OCI-LY3 (cell line): Measurements from ENCODE around the gene MTHFD1L.

Source experiments
- H2AFZ ChIP-seq: fragments of 200-600, 300-600 bp; shearing (Covaris generic); 2 replicates; pipeline ENCODE4 v1.6.0; 2014; ENCODE audit warnings: antibody characterized with exemption, low read depth, low read length
- H3K27ac ChIP-seq: fragments of 200-600, 300-600 bp; sonication (generic); 2 replicates; pipeline ENCODE4 v1.5.1; 2014; ENCODE audit warnings: mild to moderate bottlenecking, low read length, moderate library complexity, mixed read lengths
- H3K27me3 ChIP-seq: fragments of 200-600, 300-600 bp; sonication (generic); 2 replicates; pipeline ENCODE4 v1.6.1; 2014; ENCODE audit warnings: low read depth, low read length, mixed read lengths
- H3K36me3 ChIP-seq: fragments of 200-600, 300-600 bp; sonication (generic); replicated peaks from 2 replicates; pipeline ENCODE3; 2014; ENCODE audit warnings: low read depth, low read length, mixed read lengths
- H3K4me1 ChIP-seq: fragments of 300-600, 200-600 bp; sonication (generic); 2 replicates; pipeline ENCODE4 v1.6.1; 2014; ENCODE audit warnings: low read length, mixed read lengths
- H3K4me2 ChIP-seq: fragments of 200-600, 300-600 bp; sonication (generic); 2 replicates; pipeline ENCODE4 v1.6.1; 2014; ENCODE audit warnings: low read length, mixed read lengths
- H3K4me3 ChIP-seq: fragments of 300-600, 200-600 bp; sonication (generic); 2 replicates; pipeline ENCODE4 v1.5.1; 2014; ENCODE audit warnings: antibody characterized with exemption, mild to moderate bottlenecking, low read length, moderate library complexity
- H3K79me2 ChIP-seq: fragments of 300-600, 200-600 bp; shearing (Covaris generic); 2 replicates; pipeline ENCODE4 v1.6.1; 2014; ENCODE audit warnings: mild to moderate bottlenecking, low read length, mixed read lengths
- H3K9ac ChIP-seq: fragments of 300-600, 200-600 bp; shearing (Covaris generic); 2 replicates; pipeline ENCODE4 v1.6.0; 2014; ENCODE audit warnings: mild to moderate bottlenecking, low read length, moderate library complexity
- H3K9me3 ChIP-seq: fragments of 200-600, 300-600 bp; shearing (Covaris generic); 2 replicates; pipeline ENCODE4 v1.6.1; 2014; ENCODE audit warnings: low read length, mixed read lengths; ENCODE audit not compliant: insufficient read depth
- H4K20me1 ChIP-seq: fragments of 200-600, 300-600 bp; sonication (generic); 2 replicates; pipeline ENCODE4 v1.6.1; 2016; ENCODE audit warnings: low read length, mixed read lengths; ENCODE audit not compliant: insufficient read depth
- CTCF ChIP-seq: fragments of 200-600, 300-600 bp; sonication (generic); IDR thresholded peaks from 2 replicates; pipeline ENCODE4 v1.5.1; 2014; ENCODE audit warnings: antibody characterized with exemption, low read length, low read depth
- EZH2phosphoT487 ChIP-seq: fragments of 200-600 bp; shearing (Covaris generic); IDR thresholded peaks from 2 replicates; pipeline ENCODE4 v1.6.1; 2018; ENCODE audit warnings: antibody characterized with exemption, mixed run types, low read depth

MTHFD1L gene

GRCh38 chr6:150991487-150991886, 126.0 kb downstream of the MTHFD1L start:
- no peak overlapping the region for H3K9ac ChIP-seq
- peaks cover 8% of the 10 kb centered on the region for H3K4me1 ChIP-seq
- no peaks in the 10 kb centered on the region for H3K9me3 ChIP-seq
- H4K20me1 ChIP-seq, result no peaks in the 10 kb centered on the region
- H3K79me2 ChIP-seq, result no peaks in the 10 kb centered on the region
- H3K27me3 ChIP-seq, result no peaks in the 10 kb centered on the region
- H3K4me2 ChIP-seq, result no peak overlapping the region
- H3K27ac ChIP-seq, result no peak overlapping the region
- peaks cover 14% of the 10 kb centered on the region for H3K36me3 ChIP-seq
- H2AFZ ChIP-seq, result no peak overlapping the region
- TF ChIP-seq EZH2phosphoT487 (no peak), CTCF (no peak)
- no peak overlapping the region for H3K4me3 ChIP-seq

- H3K9ac ChIP-seq, result no peak overlapping the region
- H2AFZ ChIP-seq, result no peak overlapping the region
- no peak overlapping the region for H3K4me3 ChIP-seq
- H3K36me3 ChIP-seq, result peaks cover 14% of the 10 kb centered on the region
- H3K27ac ChIP-seq, result no peak overlapping the region
- H3K79me2 ChIP-seq, result no peaks in the 10 kb centered on the region
- peaks cover 6% of the 10 kb centered on the region for H3K4me1 ChIP-seq
- no peaks in the 10 kb centered on the region for H3K9me3 ChIP-seq
- no peak overlapping the region for H3K4me2 ChIP-seq
- H3K27me3 ChIP-seq, result no peaks in the 10 kb centered on the region
- TF ChIP-seq CTCF, result no peak
- TF ChIP-seq EZH2phosphoT487, result no peak
- H4K20me1 ChIP-seq, result no peaks in the 10 kb centered on the region
These were observed 126.8 kb downstream of the MTHFD1L start for GRCh38 chr6:150992262-150992661.

GRCh38 chr6:150992703-150993102, 127.2 kb downstream of the MTHFD1L start:
- no peak overlapping the region for H3K9ac ChIP-seq
- peaks cover 14% of the 10 kb centered on the region for H3K36me3 ChIP-seq
- no peak overlapping the region for H2AFZ ChIP-seq
- no peaks in the 10 kb centered on the region for H4K20me1 ChIP-seq
- peaks cover 1% of the 10 kb centered on the region for H3K4me1 ChIP-seq
- no peak overlapping the region for H3K27ac ChIP-seq
- H3K9me3 ChIP-seq, result no peaks in the 10 kb centered on the region
- no peaks in the 10 kb centered on the region for H3K27me3 ChIP-seq
- H3K4me3 ChIP-seq, result no peak overlapping the region
- no peak for TF ChIP-seq EZH2phosphoT487
- no peak for TF ChIP-seq CTCF
- H3K4me2 ChIP-seq, result no peak overlapping the region
- no peaks in the 10 kb centered on the region for H3K79me2 ChIP-seq

GRCh38 chr6:150993253-150993652, 127.8 kb downstream of the MTHFD1L start:
- H3K36me3 ChIP-seq, result peaks cover 14% of the 10 kb centered on the region
- H3K9me3 ChIP-seq, result no peaks in the 10 kb centered on the region
- no peak overlapping the region for H3K9ac ChIP-seq
- no peak overlapping the region for H3K4me2 ChIP-seq
- H3K27me3 ChIP-seq, result no peaks in the 10 kb centered on the region
- no peaks in the 10 kb centered on the region for H3K79me2 ChIP-seq
- H2AFZ ChIP-seq, result no peak overlapping the region
- no peaks in the 10 kb centered on the region for H3K4me1 ChIP-seq
- H3K4me3 ChIP-seq, result no peak overlapping the region
- TF ChIP-seq CTCF (no peak), EZH2phosphoT487 (no peak)
- no peak overlapping the region for H3K27ac ChIP-seq
- H4K20me1 ChIP-seq, result no peaks in the 10 kb centered on the region
